Measurements from ENCODE around the gene ITPR2. TPM values are rescaled to one million over a fixed set of nuclear protein-coding genes. Genes with fewer than 3 reads are reported as not detected.
A peak's percentile ranks its signal among the peaks of the same experiment; 100 is the strongest.

Gene ITPR2
- total RNA-seq, 1 experiment from 2014 or later = 41.6 TPM

DNA sequence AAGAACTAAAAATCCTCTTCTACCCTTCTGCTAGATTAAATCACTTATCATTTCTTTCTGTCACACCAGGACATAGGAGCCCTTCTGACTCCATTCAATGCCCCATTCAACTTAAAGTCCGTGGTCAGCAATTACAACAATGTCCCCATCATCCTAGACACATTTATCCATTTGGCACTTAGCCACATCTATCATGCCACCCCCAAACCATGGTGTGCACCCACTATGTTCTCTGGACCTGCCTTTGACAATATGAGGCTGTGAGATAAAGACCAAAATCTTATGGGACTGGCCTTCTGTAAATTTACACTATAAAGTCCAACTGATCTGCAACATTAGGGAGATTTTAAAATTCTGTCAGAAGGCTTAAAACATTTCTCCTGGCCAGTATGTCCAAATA is 533.2 kb downstream of the ITPR2 start:
- no peaks in the 10 kb centered on the region for H3K27me3 ChIP-seq (replicated peaks; ENCODE audit: control insufficient read depth, insufficient read depth, low read length)
- Mint-ChIP-seq H3K4me3 (ENCODE audit: unreplicated experiment) (no peak overlapping the region), H3K9me3 (ENCODE audit: unreplicated experiment) (no peaks in the 10 kb centered on the region), H3K27me3 (ENCODE audit: insufficient read depth, unreplicated experiment) (no peaks in the 10 kb centered on the region), H3K4me1 (ENCODE audit: low read depth, unreplicated experiment) (peaks cover 7% of the 10 kb centered on the region), H3K27ac (ENCODE audit: unreplicated experiment) (no peak overlapping the region), H3K36me3 (ENCODE audit: insufficient read depth, unreplicated experiment) (no peaks in the 10 kb centered on the region)
- no peaks in the 10 kb centered on the region for H3K9me3 ChIP-seq
- intact Hi-C loops (cut with micrococcal nuclease; ENCODE audit: unreplicated experiment) = no loop called here
- H3K4me1 ChIP-seq = no peaks in the 10 kb centered on the region; the same call in 1 of the 2 replicates
- no TSS peak for BruUV-seq (replicated peaks)
- POLR2A ChIA-PET = no interaction called here
- DNase-seq = no peak
- H3K4me3 ChIP-seq (ENCODE audit: low read depth, low read length) = no peak overlapping the region
- TF ChIP-seq, protein P1, sequence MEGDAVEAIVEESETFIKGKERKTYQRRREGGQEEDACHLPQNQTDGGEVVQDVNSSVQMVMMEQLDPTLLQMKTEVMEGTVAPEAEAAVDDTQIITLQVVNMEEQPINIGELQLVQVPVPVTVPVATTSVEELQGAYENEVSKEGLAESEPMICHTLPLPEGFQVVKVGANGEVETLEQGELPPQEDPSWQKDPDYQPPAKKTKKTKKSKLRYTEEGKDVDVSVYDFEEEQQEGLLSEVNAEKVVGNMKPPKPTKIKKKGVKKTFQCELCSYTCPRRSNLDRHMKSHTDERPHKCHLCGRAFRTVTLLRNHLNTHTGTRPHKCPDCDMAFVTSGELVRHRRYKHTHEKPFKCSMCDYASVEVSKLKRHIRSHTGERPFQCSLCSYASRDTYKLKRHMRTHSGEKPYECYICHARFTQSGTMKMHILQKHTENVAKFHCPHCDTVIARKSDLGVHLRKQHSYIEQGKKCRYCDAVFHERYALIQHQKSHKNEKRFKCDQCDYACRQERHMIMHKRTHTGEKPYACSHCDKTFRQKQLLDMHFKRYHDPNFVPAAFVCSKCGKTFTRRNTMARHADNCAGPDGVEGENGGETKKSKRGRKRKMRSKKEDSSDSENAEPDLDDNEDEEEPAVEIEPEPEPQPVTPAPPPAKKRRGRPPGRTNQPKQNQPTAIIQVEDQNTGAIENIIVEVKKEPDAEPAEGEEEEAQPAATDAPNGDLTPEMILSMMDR (IDR thresholded peaks at IDR 0.05; ENCODE audit: insufficient read depth in 1 of 2, low read depth in 1 of 2, low read length in 1 of 2, severe bottlenecking in 1 of 2, unreplicated experiment in 1 of 2) = no peak
- H3K36me3 ChIP-seq (ENCODE audit: control insufficient read depth, insufficient read depth, low read length) = no peaks in the 10 kb centered on the region
- CTCF ChIA-PET = no interaction called here

DNA sequence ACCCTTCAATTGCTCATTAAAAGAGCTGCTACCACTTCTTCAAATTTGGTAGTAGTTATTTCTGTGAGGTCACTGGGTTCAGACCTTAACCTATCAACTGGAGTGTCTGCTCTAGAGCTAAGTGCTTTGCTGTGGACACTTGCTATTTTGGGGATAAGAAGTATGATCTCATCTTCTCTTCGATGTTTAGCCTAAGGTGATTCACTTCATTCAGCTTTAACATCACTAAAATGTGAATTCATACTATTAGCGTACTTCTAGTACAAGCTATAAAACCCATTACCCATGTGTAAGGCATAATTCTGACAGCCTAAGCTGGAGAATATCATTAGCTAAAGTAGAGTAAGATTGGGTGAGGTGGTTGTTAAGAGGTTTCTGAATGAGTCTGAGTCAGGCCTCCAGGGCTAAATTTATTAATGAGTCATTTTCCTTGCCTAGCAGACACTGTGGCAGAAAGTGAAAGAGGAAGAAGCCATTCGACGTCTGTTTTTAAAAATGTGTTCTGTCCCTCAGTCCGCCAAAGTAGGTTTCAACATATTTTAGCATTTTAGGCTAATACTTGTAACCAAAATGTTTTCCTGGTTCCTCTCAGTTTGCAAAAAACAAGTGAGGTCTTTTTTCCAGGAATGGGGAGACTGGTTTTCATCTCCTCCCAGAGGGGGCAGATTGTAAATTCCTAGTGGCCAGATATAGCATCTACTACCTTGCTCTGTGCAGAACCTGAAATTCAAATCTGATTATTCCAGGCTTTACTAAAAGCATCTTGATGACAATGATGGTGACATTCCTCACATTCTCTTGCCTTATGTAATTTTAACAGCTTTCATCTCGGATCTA is 534.0 kb downstream of the ITPR2 start:
- Mint-ChIP-seq H3K27ac (ENCODE audit: unreplicated experiment) (no peak overlapping the region), H3K4me1 (ENCODE audit: low read depth, unreplicated experiment) (peaks cover 7% of the 10 kb centered on the region), H3K36me3 (ENCODE audit: insufficient read depth, unreplicated experiment) (no peaks in the 10 kb centered on the region), H3K27me3 (ENCODE audit: insufficient read depth, unreplicated experiment) (no peaks in the 10 kb centered on the region), H3K9me3 (ENCODE audit: unreplicated experiment) (no peaks in the 10 kb centered on the region), H3K4me3 (ENCODE audit: unreplicated experiment) (no peak overlapping the region)
- H3K27me3 ChIP-seq (replicated peaks; ENCODE audit: control insufficient read depth, insufficient read depth, low read length) = no peaks in the 10 kb centered on the region
- TF ChIP-seq, protein P1 (IDR thresholded peaks at IDR 0.05; ENCODE audit: insufficient read depth in 1 of 2, low read depth in 1 of 2, low read length in 1 of 2, severe bottlenecking in 1 of 2, unreplicated experiment in 1 of 2) = peak; percentile 19 to 48
- H3K4me3 ChIP-seq (ENCODE audit: low read depth, low read length) = no peak overlapping the region
- intact Hi-C loops (cut with micrococcal nuclease; ENCODE audit: unreplicated experiment) = no loop called here
- no peaks in the 10 kb centered on the region for H3K36me3 ChIP-seq (ENCODE audit: control insufficient read depth, insufficient read depth, low read length)
- POLR2A ChIA-PET = interaction anchor here (0.8 kb wide), 1 partner anchor 46 kb away, joined by 4 read pairs; no protein-coding TSS in a partner anchor
- H3K4me1 ChIP-seq = no peaks in the 10 kb centered on the region; the same call in 1 of the 2 replicates
- peak in 1 of 2 experiments; percentile 12 for DNase-seq
- no TSS peak for BruUV-seq (replicated peaks)
- H3K9me3 ChIP-seq = no peaks in the 10 kb centered on the region
- CTCF ChIA-PET = no interaction called here

DNA sequence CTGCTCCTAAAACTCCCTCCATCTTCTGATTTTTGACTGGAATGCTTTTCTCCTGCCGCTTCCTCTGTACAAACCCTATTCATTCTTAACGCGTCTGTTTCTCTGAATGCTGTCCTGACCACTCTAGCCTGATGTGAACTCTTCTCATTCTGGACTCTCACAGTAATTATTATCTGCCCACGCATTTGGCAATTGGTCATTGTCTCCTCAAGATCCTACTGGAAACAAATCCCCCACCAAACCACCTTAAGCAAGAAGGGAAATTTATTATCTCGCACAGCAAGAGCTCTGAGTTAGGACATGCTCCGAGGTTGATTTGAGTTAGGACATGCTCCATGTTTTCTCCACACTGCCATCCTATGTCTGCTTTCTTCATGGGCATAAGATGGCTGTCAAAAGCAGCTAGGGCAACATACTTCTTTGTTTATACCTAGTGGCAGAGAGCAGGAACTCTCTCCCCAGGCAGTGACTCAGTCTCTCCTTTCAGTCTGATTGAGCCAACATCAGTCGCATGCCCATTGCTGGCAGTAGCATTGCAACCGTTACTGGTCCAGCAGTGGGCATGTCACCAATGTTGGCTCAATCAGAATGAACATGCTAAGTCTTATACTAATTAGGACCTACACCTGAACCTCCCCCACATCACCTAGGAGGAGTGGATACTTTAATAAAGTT is 535.5 kb downstream of the ITPR2 start:
- no peak for DNase-seq
- intact Hi-C loops (cut with micrococcal nuclease; ENCODE audit: unreplicated experiment) = no loop called here
- TF ChIP-seq, protein P1 (IDR thresholded peaks at IDR 0.05; ENCODE audit: insufficient read depth in 1 of 2, low read depth in 1 of 2, low read length in 1 of 2, severe bottlenecking in 1 of 2, unreplicated experiment in 1 of 2) = no peak
- ChIA-PET POLR2A (no interaction called here), CTCF (no interaction called here)
- no peaks in the 10 kb centered on the region for H3K36me3 Mint-ChIP-seq (ENCODE audit: insufficient read depth, unreplicated experiment)
- no peak overlapping the region for H3K27ac Mint-ChIP-seq (ENCODE audit: unreplicated experiment)
- Histone ChIP-seq H3K4me1 (no peaks in the 10 kb centered on the region; the same call in 1 of the 2 replicates), H3K27me3 (replicated peaks; ENCODE audit: control insufficient read depth, insufficient read depth, low read length) (no peaks in the 10 kb centered on the region), H3K9me3 (no peaks in the 10 kb centered on the region), H3K4me3 (ENCODE audit: low read depth, low read length) (no peak overlapping the region), H3K36me3 (ENCODE audit: control insufficient read depth, insufficient read depth, low read length) (no peaks in the 10 kb centered on the region)
- peaks cover 7% of the 10 kb centered on the region for H3K4me1 Mint-ChIP-seq (ENCODE audit: low read depth, unreplicated experiment)
- BruUV-seq (replicated peaks) = no TSS peak
- H3K9me3 Mint-ChIP-seq (ENCODE audit: unreplicated experiment) = no peaks in the 10 kb centered on the region
- H3K27me3 Mint-ChIP-seq (ENCODE audit: insufficient read depth, unreplicated experiment) = no peaks in the 10 kb centered on the region
- H3K4me3 Mint-ChIP-seq (ENCODE audit: unreplicated experiment) = no peak overlapping the region

Data from Caco-2 (cell line).